SK-N-SH (cell line): ENCODE measurements around the gene OSBP2.

Experiments
- CTCF ChIP-seq: fragments of 200-600 bp; sonication (generic); IDR thresholded peaks from 2 replicates; pipeline ENCODE4 v1.6.1; 2017; ENCODE audit warnings: antibody characterized with exemption, mild to moderate bottlenecking, moderate library complexity
- EP300 ChIP-seq, 2 experiments: IDR thresholded peaks; 2 replicates each; pipeline versions ENCODE4 v1.4.0 to v1.6.1; 2012; ENCODE audit warnings: borderline replicate concordance in 1 of 2, low read depth in 1 of 2, low read length in 1 of 2
- JUND ChIP-seq: IDR thresholded peaks from 2 replicates; pipeline ENCODE4 v1.4.0; 2012
- MXI1 ChIP-seq: IDR thresholded peaks from 2 replicates; pipeline ENCODE4 v1.6.1; 2012; ENCODE audit warnings: mild to moderate bottlenecking, low read depth, low read length, improper control_type of control experiment
- NRF1 ChIP-seq: IDR thresholded peaks from 2 replicates; pipeline ENCODE4 v1.6.1; 2012; ENCODE audit warnings: low read depth, mild to moderate bottlenecking, low read length
- REST ChIP-seq: IDR thresholded peaks from 2 replicates; pipeline ENCODE4 v1.6.1; 2012; ENCODE audit warnings: mild to moderate bottlenecking, low read depth, low read length, moderate library complexity
- SIN3A ChIP-seq: IDR thresholded peaks from 2 replicates; pipeline ENCODE4 v1.6.1; 2012; ENCODE audit warnings: low read depth, mild to moderate bottlenecking, low read length, moderate library complexity, borderline replicate concordance
- TAF1 ChIP-seq: IDR thresholded peaks from 2 replicates; pipeline ENCODE4 v1.6.1; 2012; ENCODE audit warnings: low read depth, mild to moderate bottlenecking, low read length, moderate library complexity, borderline replicate concordance
- TCF12 ChIP-seq: IDR thresholded peaks from 2 replicates; pipeline ENCODE4 v1.4.0; 2012
- TEAD4 ChIP-seq: IDR thresholded peaks from 2 replicates; pipeline ENCODE4 v1.4.0; 2012; ENCODE audit warnings: mild to moderate bottlenecking, borderline replicate concordance; ENCODE audit not compliant: insufficient read depth
- TF ChIP-seq, protein P1 (sequence below): IDR thresholded peaks from 2 replicates; pipeline ENCODE4 v1.4.0; 2012; ENCODE audit warnings: low read depth

DNA sequence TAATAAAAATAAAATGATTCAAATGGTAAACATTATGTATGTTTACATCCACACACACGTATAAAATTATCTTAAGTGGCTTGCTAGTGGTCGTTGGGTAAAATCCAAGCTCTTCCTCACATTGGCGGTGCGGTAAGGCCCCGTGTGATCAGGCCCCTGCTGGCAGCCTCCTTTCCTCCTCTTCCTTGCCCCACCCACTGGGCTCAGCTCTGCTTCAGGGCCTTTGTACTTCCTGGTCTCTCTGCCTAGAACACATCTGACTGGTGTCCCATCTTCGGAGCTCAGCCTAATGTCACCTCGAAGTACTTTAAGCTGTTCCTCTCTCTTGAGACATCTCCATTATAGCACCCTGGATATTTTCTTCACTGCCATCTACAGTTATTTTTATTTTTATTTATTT lies 52.8 kb downstream of the OSBP2 start:
- TF ChIP-seq MXI1 = no peak
- TF ChIP-seq CTCF = no peak
- no peak for TF ChIP-seq SIN3A
- no peak for TF ChIP-seq TCF12
- no peak for TF ChIP-seq JUND
- TF ChIP-seq REST = no peak
- TF ChIP-seq TEAD4 = no peak
- TF ChIP-seq TAF1 = no peak
- no peak for TF ChIP-seq NRF1
- TF ChIP-seq EP300 (IDR thresholded peaks at IDR 0.05; ENCODE audit: borderline replicate concordance in 1 of 2, low read depth in 1 of 2, low read length in 1 of 2) = no peak
- TF ChIP-seq, protein P1, sequence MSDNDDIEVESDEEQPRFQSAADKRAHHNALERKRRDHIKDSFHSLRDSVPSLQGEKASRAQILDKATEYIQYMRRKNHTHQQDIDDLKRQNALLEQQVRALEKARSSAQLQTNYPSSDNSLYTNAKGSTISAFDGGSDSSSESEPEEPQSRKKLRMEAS = no peak
